Pancreas (tissue), 10 donors: ENCODE measurements around the gene GCLC. TPM values are rescaled to one million over a fixed set of nuclear protein-coding genes. Genes with fewer than 3 reads are reported as not detected.

ENCODE experiments used
- ATAC-seq, 4 donors: fragments of 200-7000 bp; cut with Tn5 transposase; one replicate each; pipeline versions ENCODE4 v1.8.0 to v1.9.1; 2020; ENCODE audit warnings: mild to moderate bottlenecking in 4 of 4, moderate library complexity in 4 of 4
- DNase-seq, 6 donors: peaks; one replicate each; pipeline ENCODE4 v3.0.0-alpha.2; 2020
- FAIRE-seq: peaks from 2 replicates; lab custom pipeline; 2012; peaks lifted over from hg19 to GRCh38; lab: Jason Lieb, UNC
- H3K27ac ChIP-seq, 4 donors: fragments of 200-600 bp; sonication (generic); 1 replicate in 3 of 4; 2 replicates in 1 of 4; pipeline versions ENCODE4 v1.5.0 to v1.8.0; 2020
- H3K27me3 ChIP-seq, 4 donors: fragments of 200-600 bp; one replicate each; pipeline ENCODE4 v1.8.0; 2021
- H3K36me3 ChIP-seq, 3 donors: fragments of 200-600 bp; sonication (generic) in 1 of 3; one replicate each; pipeline versions ENCODE4 v1.5.0 to v1.8.0; 2020 to 2021
- H3K4me1 ChIP-seq, 3 donors: fragments of 200-600 bp; one replicate each; pipeline ENCODE4 v1.8.0; 2021
- H3K4me3 ChIP-seq, 4 donors: fragments of 200-600 bp; sonication (generic) in 2 of 4; one replicate each; pipeline versions ENCODE4 v1.5.0 to v1.8.0; 2020 to 2021
- H3K9me3 ChIP-seq, 4 donors: fragments of 200-600 bp; one replicate each; pipeline ENCODE4 v1.8.0; 2021
- CTCF ChIP-seq, 4 donors: fragments of 200-600 bp; sonication (generic) in 3 of 4; IDR thresholded peaks; one replicate each; pipeline versions ENCODE4 v1.5.0 to v1.8.0; 2021; ENCODE audit warnings: antibody characterized with exemption in 4 of 4
- WGBS, 2 donors: extraction: QIAGEN DNeasy Blood & Tissue Kit; methylation state at CpG; one replicate each; pipeline ENCODE4 v1.1.7; 2013; 5-methylcytosine and 5-hydroxymethylcytosine counted together
- intact Hi-C, 3 donors: fragments of 100-400 bp; cut with DNase I; formaldehyde crosslinking; loops; one replicate each; pipeline versions ENCODE4 v1.11.1 to v1.14.2; 2022
- polyA plus RNA-seq, 2 donors: library from polyadenylated mRNA; stranded (reverse); fragments of 200-250 nt; gene quantifications; one replicate each; pipeline ENCODE4 v1.2.3, GENCODE V29; 2013
- total RNA-seq, 6 donors: library from RNA; stranded (reverse); fragmentation: NEBNext Ultra II Directional in 4 of 6; extraction: Animal tissue kit (Norgen Biotek cat#: 25700) in 4 of 6; gene quantifications; one replicate each; pipeline versions ENCODE4 v1.2.1 to v1.2.4, GENCODE V29; 2021 to 2023
- donor health status: healthy with polysubstance abuse.
- donor health status: DM: no; HTN: no; CAD: no; lungs with moderate emphysema.
- donor health status: DM: no; HTN: no; CAD: no.
- donor health status: control.
- donor health status: control.
- donor health status: Bipolar disorder and iron deficiency.
- donor health status: DM: yes; HTN: yes; CAD: no.
- donor health status: DM: no; HTN: no; CAD: no.
- donor health status: DM: no; HTN: no; CAD: no.
- donor health status: DM: yes; HTN: yes; CAD: no.

GCLC gene
- total and polyA plus RNA-seq, 8 donors = 5.9 to 29.5 (median 16.8) TPM

- 95 to 100% methylated on average over 1 of the region's 1 CpG for WGBS, 2 donors
- ATAC-seq = no peak
- no peak for TF ChIP-seq CTCF (IDR thresholded peaks at IDR 0.05)
Observed at GRCh38 chr6:53476964-53477363, 67.9 kb downstream of the GCLC start.

GRCh38 chr6:53474010-53474409 is 70.9 kb downstream of the GCLC start:
- no peak overlapping the region for H3K27ac ChIP-seq
- intact Hi-C loops = no loop called here
- H3K27me3 ChIP-seq = no peaks in the 10 kb centered on the region
- FAIRE-seq = no peak
- no peak for ATAC-seq
- H3K36me3 ChIP-seq = no peaks in the 10 kb centered on the region
- DNase-seq = no peak
- no peak overlapping the region for H3K4me3 ChIP-seq
- no peak for TF ChIP-seq CTCF (IDR thresholded peaks at IDR 0.05)
- WGBS, 2 donors = 95 to 98% methylated on average over 2 of the region's 2 CpGs
- H3K4me1 ChIP-seq = no peaks in the 10 kb centered on the region
- no peaks in the 10 kb centered on the region for H3K9me3 ChIP-seq

More at GRCh38 chr6:53476964-53477363, 67.9 kb downstream of the GCLC start:
- intact Hi-C loops = no loop called here
- Histone ChIP-seq H3K4me3 (no peak overlapping the region), H3K27ac (no peak overlapping the region), H3K9me3 (no peaks in the 10 kb centered on the region), H3K36me3 (no peaks in the 10 kb centered on the region), H3K27me3 (no peaks in the 10 kb centered on the region), H3K4me1 (no peaks in the 10 kb centered on the region)
- FAIRE-seq (peak; percentile 53), DNase-seq (no peak)

- Histone ChIP-seq H3K4me1 (no peaks in the 10 kb centered on the region), H3K9me3 (no peaks in the 10 kb centered on the region), H3K4me3 (no peak overlapping the region), H3K27ac (no peak overlapping the region), H3K27me3 (no peaks in the 10 kb centered on the region), H3K36me3 (no peaks in the 10 kb centered on the region)
- TF ChIP-seq CTCF (IDR thresholded peaks at IDR 0.05) = no peak
- intact Hi-C loops = no loop called here
- DNase-seq (no peak), FAIRE-seq (no peak), ATAC-seq (no peak)
- WGBS, 2 donors = 68 to 82% methylated on average over 1 of the region's 1 CpG
Observed at GRCh38 chr6:53469163-53469562, 75.7 kb downstream of the GCLC start.

- FAIRE-seq (no peak), ATAC-seq (no peak), DNase-seq (no peak)
- no peaks in the 10 kb centered on the region for H3K9me3 ChIP-seq
- no peak for TF ChIP-seq CTCF (IDR thresholded peaks at IDR 0.05)
- no peaks in the 10 kb centered on the region for H3K36me3 ChIP-seq
- no peak overlapping the region for H3K27ac ChIP-seq
- intact Hi-C loops = no loop called here
- no peak overlapping the region for H3K4me3 ChIP-seq
- H3K27me3 ChIP-seq = no peaks in the 10 kb centered on the region
- 16 to 24% methylated on average over 1 of the region's 1 CpG for WGBS, 2 donors
- H3K4me1 ChIP-seq = no peaks in the 10 kb centered on the region
Observed at GRCh38 chr6:53466257-53466656, 78.6 kb downstream of the GCLC start.

GRCh38 chr6:53465732-53466131 is 79.2 kb downstream of the GCLC start:
- H3K4me1 ChIP-seq = no peaks in the 10 kb centered on the region

More at GRCh38 chr6:53465732-53466131, 79.2 kb downstream of the GCLC start:
- no peak overlapping the region for H3K27ac ChIP-seq
- H3K4me3 ChIP-seq = no peak overlapping the region
- 76 to 78% methylated on average over 5 of the region's 5 CpGs for WGBS, 2 donors
- no peak for DNase-seq
- H3K9me3 ChIP-seq = no peaks in the 10 kb centered on the region
- TF ChIP-seq CTCF (IDR thresholded peaks at IDR 0.05) = no peak
- intact Hi-C loops = no loop called here
- H3K27me3 ChIP-seq = no peaks in the 10 kb centered on the region
- no peaks in the 10 kb centered on the region for H3K36me3 ChIP-seq
- peak in 1 of 4 donors; percentile 18 for ATAC-seq
- FAIRE-seq = no peak
